Breast epithelium (tissue), 4 donors: ENCODE data around the gene SOD1. TPM values are rescaled to one million over a fixed set of nuclear protein-coding genes. Genes with fewer than 3 reads are reported as not detected.

Source experiments
- DNase-seq, 2 donors: peaks; one replicate each; pipeline ENCODE4 v3.0.0-alpha.2; 2019; ENCODE audit warnings: low spot score in 2 of 2
- H3K27ac ChIP-seq, 2 donors: fragments of 200-600 bp; sonication (generic) in 1 of 2; one replicate each; pipeline ENCODE4 v1.5.1; 2016 to 2019; ENCODE audit warnings: mild to moderate bottlenecking in 1 of 2
- H3K27me3 ChIP-seq, 2 donors: fragments of 200-600 bp; sonication (generic) in 1 of 2; one replicate each; pipeline versions ENCODE4 v1.5.1 to v1.6.0; 2017 to 2019; ENCODE audit warnings: control low read depth in 1 of 2, mild to moderate bottlenecking in 1 of 2
- H3K36me3 ChIP-seq: fragments of 200-600 bp; one replicate; pipeline ENCODE4 v1.5.1; 2019
- H3K4me1 ChIP-seq, 2 donors: fragments of 200-600 bp; sonication (generic); one replicate each; pipeline ENCODE4 v1.5.1; 2016 to 2019; ENCODE audit warnings: control low read depth in 1 of 2
- H3K4me3 ChIP-seq, 3 donors: fragments of 200-600 bp; sonication (generic); 1 replicate in 2 of 3; 2 replicates in 1 of 3; pipeline ENCODE4 v1.5.1; 2016 to 2019; ENCODE audit warnings: mild to moderate bottlenecking in 3 of 3, moderate library complexity in 2 of 3
- H3K9me3 ChIP-seq, 2 donors: fragments of 200-600 bp; sonication (generic) in 1 of 2; one replicate each; pipeline ENCODE4 v1.5.1; 2016 to 2019; ENCODE audit warnings: control low read depth in 1 of 2
- POLR2A ChIP-seq: fragments of 450-650 bp; IDR thresholded peaks from one replicate; pipeline ENCODE4 v1.6.1; 2016; ENCODE audit warnings: antibody characterized with exemption, mild to moderate bottlenecking, moderate library complexity
- POLR2AphosphoS5 ChIP-seq, 3 donors: sonication (generic); formaldehyde crosslinking; IDR thresholded peaks; one replicate each; pipeline ENCODE4 v1.6.1; 2017; ENCODE audit warnings: antibody characterized with exemption in 3 of 3
- intact Hi-C: fragments of 100-400 bp; cut with DNase I; formaldehyde crosslinking; loops from one replicate; pipeline ENCODE4 v1.15.1; 2023; ENCODE audit warnings: low total_unique reads
- total RNA-seq, 3 donors: library from RNA; depleted of rRNA; stranded (reverse); fragments of >200 nt; gene quantifications; one replicate each; pipeline ENCODE4 v1.1.0, GENCODE V29; 2016
- TF ChIP-seq, protein P1 (sequence below), 3 donors: fragments of 450-650 bp; IDR thresholded peaks; one replicate each; pipeline ENCODE4 v1.5.1; 2016 to 2017; ENCODE audit warnings: antibody characterized with exemption in 3 of 3, mild to moderate bottlenecking in 3 of 3, moderate library complexity in 3 of 3

The SOD1 gene
- total RNA-seq, 3 donors from 2014 or later: 214 to 314 (median 218) TPM

DNA sequence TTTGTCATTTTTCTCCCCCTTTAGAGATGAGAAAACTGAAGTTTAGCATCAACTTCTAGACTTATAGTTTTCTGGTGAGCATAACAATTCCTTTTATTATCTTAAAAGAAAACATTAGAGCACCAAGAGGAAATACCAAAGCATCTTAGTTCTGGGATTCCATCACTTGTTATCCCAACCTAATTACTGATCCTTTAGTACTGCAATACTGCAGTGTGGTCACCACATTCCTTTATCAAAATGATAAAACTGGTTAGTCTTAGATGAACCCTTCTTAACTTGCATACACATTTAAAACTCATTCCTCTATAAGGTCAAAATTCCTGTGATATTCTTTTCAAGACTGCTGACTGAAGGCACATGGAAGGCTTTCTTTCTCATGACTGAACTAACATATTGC is 23.1 kb downstream of the SOD1 start:
- H3K4me1 ChIP-seq: no peaks in the 10 kb centered on the region
- no peak overlapping the region for H3K27ac ChIP-seq
- H3K4me3 ChIP-seq: no peak overlapping the region
- intact Hi-C loops: no loop called here
- H3K9me3 ChIP-seq: no peaks in the 10 kb centered on the region
- peaks cover 6% of the 10 kb centered on the region for H3K36me3 ChIP-seq
- DNase-seq: no peak
- TF ChIP-seq, protein P1, sequence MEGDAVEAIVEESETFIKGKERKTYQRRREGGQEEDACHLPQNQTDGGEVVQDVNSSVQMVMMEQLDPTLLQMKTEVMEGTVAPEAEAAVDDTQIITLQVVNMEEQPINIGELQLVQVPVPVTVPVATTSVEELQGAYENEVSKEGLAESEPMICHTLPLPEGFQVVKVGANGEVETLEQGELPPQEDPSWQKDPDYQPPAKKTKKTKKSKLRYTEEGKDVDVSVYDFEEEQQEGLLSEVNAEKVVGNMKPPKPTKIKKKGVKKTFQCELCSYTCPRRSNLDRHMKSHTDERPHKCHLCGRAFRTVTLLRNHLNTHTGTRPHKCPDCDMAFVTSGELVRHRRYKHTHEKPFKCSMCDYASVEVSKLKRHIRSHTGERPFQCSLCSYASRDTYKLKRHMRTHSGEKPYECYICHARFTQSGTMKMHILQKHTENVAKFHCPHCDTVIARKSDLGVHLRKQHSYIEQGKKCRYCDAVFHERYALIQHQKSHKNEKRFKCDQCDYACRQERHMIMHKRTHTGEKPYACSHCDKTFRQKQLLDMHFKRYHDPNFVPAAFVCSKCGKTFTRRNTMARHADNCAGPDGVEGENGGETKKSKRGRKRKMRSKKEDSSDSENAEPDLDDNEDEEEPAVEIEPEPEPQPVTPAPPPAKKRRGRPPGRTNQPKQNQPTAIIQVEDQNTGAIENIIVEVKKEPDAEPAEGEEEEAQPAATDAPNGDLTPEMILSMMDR (IDR thresholded peaks at IDR 0.05): no peak
- TF ChIP-seq POLR2AphosphoS5 (IDR thresholded peaks at IDR 0.05) (no peak), POLR2A (no peak)
- H3K27me3 ChIP-seq: no peaks in the 10 kb centered on the region

DNA sequence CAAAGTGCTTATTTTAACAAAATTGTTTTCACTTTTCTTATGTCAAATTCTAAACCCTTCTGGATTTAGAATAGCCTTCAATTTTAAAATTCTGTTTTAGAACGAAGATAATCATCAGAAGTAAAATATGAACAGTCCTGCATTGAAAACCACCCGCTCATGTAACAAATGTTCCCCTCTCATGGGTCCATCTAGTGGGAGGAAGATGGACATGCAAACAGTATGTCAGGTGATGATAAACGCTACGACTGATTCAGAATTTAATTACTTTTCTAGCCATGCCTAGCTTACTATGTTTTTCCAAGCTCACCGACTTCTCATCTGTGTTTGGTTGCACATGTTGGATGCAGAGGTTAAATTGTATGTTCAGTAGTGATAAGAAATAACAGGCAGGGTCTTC is 23.5 kb downstream of the SOD1 start:
- no peaks in the 10 kb centered on the region for H3K9me3 ChIP-seq
- H3K36me3 ChIP-seq: peaks cover 6% of the 10 kb centered on the region
- no peaks in the 10 kb centered on the region for H3K4me1 ChIP-seq
- no peak overlapping the region for H3K4me3 ChIP-seq
- intact Hi-C loops: no loop called here
- TF ChIP-seq POLR2A (no peak), POLR2AphosphoS5 (IDR thresholded peaks at IDR 0.05) (no peak)
- TF ChIP-seq, protein P1 (IDR thresholded peaks at IDR 0.05): no peak
- no peak for DNase-seq
- no peak overlapping the region for H3K27ac ChIP-seq
- no peaks in the 10 kb centered on the region for H3K27me3 ChIP-seq

DNA sequence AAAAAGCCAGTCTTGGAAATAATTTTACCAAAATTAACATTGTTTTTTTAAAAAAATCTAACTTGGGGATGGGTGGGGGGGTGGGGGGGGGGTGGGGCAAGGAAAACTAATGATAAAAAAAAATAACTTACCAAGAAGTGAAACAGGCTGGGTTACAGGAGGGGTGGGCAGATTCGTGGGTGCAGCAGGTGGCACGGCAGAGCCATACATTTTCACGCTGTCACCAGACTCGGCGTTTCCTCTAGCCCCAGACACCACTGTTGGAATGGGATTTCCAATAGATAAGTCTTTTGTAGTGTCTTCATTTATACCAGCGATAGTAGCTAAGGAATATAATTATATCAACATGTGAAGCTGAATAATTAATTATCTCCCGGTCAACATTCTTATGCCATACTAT is 25.4 kb downstream of the SOD1 start:
- peaks cover 6% of the 10 kb centered on the region for H3K36me3 ChIP-seq

DNA sequence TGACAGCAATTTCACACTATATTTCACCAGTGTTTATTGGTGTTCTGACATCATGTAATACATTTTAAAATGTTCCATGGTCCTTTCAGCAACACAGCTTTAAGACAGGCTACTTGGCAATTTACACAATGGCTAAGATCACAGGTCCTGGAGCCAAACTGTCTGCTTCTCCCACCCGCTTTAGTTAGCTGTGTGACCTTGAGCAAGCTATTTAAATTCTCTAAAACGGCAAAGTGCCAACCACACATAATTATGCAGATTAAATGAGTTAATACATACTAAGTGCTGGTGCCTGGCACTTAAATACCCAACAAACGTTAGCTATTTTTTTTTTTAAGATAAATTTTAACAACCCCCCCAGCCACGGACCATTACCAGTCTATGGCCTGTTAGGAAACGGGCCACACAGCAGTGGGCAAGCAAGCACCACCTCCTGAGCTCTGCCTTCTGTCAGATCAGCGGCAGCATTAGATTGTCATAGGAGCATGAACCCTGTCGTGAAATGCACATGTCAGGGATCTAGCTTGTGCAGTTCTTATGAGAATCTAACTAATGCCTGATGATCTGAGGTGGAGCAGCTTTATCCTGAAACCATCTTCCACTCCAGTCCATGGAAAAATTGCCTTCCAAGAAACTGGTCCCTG is 26.9 kb downstream of the SOD1 start:
- Histone ChIP-seq H3K9me3 (no peaks in the 10 kb centered on the region), H3K36me3 (peaks cover 6% of the 10 kb centered on the region), H3K4me1 (no peaks in the 10 kb centered on the region), H3K4me3 (no peak overlapping the region), H3K27me3 (no peaks in the 10 kb centered on the region), H3K27ac (no peak overlapping the region)
- no peak for TF ChIP-seq POLR2AphosphoS5 (IDR thresholded peaks at IDR 0.05)
- TF ChIP-seq, protein P1 (IDR thresholded peaks at IDR 0.05): no peak
- TF ChIP-seq POLR2A: no peak
- intact Hi-C loops: no loop called here
- DNase-seq: no peak

More for the DNA sequence above, 25.4 kb downstream of the SOD1 start:
- intact Hi-C loops: no loop called here
- no peak overlapping the region for H3K27ac ChIP-seq
- H3K4me3 ChIP-seq: no peak overlapping the region
- H3K4me1 ChIP-seq: no peaks in the 10 kb centered on the region
- no peak for DNase-seq
- TF ChIP-seq, protein P1 (IDR thresholded peaks at IDR 0.05): no peak
- no peak for TF ChIP-seq POLR2AphosphoS5 (IDR thresholded peaks at IDR 0.05)
- TF ChIP-seq POLR2A: no peak
- H3K9me3 ChIP-seq: no peaks in the 10 kb centered on the region
- H3K27me3 ChIP-seq: no peaks in the 10 kb centered on the region

DNA sequence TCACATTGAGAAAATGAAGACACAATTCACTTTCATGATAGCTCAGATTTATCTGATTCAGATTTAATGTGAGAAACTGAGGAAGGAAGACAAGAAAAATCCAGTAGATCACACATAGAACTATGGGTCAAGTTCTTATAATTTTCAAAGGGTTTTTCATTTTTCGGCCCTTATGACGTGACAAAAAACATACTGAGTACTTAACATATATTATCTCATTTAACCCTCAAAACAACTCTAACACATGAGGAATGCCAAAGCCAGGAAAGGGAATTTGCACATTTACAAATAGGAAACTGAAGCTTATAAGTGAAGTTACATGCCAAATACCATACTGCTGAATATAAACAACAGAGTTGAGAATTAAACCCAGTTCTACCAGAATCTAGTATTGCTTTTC is 27.6 kb downstream of the SOD1 start:
- Histone ChIP-seq H3K36me3 (peaks cover 6% of the 10 kb centered on the region), H3K9me3 (no peaks in the 10 kb centered on the region), H3K4me1 (no peaks in the 10 kb centered on the region), H3K27me3 (no peaks in the 10 kb centered on the region), H3K4me3 (no peak overlapping the region), H3K27ac (no peak overlapping the region)
- intact Hi-C loops: no loop called here
- TF ChIP-seq, protein P1 (IDR thresholded peaks at IDR 0.05): no peak
- no peak for DNase-seq
